Fibroblast of the conjunctiva (primary cell): Measurements from ENCODE around the gene BTBD18.
"Not testable (repeated sequence)": the region's sequence is repeated elsewhere in the genome, so short reads cannot be mapped to it uniquely, and the experiment has no call there.

Experiments used
- DNase-seq: peaks from one replicate; pipeline ENCODE4 v3.0.0-alpha.2; 2010; ENCODE audit warnings: low read depth

The BTBD18 gene

DNA sequence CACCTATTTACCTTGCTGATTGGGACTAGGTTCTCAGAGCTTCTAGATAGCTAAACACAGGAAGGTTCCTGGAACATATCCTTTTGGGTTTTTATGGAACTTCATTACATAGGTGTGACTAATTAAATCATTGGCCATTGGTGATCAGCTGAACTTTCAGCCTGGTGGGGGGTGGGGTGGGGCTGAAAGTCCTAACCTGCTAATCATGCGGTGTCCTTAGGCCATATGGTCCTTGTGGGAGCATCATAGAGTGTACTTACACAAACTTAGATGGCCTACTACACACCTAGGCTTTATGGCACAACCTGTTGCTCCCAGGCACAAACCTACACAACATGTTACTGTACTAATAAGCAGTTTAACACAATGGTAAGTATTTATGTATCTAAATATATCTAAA is 19.0 kb downstream of the BTBD18 start:
- DNase-seq: no peak

DNA sequence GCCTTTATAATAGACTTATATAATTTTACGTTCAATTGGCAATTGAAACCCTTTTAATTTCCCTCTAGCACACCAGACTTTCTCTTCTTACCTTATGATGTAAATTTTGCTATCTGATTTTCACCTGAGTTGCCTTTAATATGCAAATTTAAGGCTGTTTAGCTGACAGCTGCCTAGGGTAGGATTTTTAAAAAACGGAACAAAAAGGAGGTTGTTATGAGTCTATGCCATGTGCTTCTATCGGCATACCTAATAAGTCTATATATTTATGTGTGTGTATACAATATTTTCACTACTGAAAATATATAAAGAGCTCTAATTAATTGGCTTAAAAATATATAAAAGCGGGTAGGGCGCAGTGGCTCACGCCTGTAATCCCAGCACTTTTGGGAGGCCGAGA is 22.1 kb downstream of the BTBD18 start:
- no peak for DNase-seq

DNA sequence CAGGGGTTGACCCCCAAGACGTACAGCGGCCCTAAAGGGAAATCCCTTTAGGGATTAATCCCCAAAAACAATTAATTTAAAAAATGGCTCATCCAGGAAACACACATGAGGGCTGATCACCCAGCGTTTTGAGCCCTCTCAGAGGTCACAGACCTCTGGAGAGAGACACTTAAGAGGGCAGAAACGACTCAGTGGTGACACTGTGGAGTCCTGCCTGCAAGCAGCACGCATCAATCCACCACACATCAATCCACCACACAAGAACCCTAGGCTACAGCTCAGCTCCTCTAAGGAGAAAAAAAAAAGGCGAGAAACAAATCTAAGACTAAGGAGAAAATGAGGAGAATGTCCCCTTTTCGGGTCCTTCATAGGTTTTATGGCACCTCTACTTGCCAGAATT is 22.8 kb downstream of the BTBD18 start:
- no peak for DNase-seq

DNA sequence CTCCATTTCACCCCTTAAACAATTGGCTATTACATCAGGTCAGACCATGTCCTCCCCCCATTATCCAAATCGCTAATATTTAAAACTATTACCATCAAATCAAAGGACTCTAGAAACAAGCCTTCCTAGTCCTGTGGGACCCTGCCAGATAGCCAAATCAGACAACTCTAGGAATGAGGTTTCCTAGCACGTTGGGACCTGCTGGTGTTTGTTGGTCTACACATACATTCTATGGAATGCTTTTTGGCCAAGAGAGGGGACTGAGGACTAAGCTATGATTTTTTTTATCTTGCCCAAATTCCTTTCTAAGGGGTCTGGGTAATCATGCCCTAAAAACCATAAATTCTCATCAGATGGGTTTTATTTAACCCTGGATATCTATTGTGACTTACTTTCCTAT is 24.4 kb downstream of the BTBD18 start:
- DNase-seq: no peak

DNA sequence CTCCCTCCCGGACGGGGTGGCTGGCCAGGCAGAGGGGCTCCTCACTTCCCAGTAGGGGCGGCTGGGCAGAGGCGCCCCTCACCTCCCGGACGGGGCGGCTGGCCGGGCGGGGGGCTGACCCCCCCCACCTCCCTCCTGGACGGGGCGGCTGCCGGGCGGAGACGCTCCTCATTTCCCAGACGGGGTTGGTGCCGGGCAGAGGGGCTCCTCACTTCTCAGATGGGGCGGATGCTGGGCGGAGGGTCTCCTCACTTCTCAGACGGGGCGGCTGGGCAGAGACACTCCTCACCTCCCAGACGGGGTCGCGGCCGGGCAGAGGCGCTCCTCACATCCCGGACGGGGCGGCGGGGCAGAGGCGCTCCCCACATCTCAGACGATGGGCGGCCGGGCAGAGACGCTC is 34.9 kb downstream of the BTBD18 start:
- DNase-seq: not testable (repeated sequence)

DNA sequence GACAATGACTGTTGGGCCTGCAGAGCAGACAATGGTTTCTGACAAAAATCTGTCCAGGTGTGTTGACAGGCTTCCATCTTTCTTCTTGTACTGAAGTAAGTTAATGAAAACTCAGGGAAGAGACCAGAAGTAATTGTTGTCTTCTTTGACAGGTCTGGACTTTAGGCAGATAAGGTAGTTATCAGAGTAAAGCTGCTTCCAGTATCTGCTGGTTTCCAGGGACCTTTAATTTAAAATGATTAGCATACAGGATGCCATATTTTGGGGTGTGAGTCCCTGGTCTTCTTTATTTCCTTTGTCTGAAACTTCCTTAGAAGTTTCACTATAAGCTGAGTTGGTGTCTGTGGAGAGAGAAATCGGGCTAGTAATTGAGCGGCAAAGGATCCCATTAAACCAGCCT is 37.8 kb downstream of the BTBD18 start:
- DNase-seq: no peak

DNA sequence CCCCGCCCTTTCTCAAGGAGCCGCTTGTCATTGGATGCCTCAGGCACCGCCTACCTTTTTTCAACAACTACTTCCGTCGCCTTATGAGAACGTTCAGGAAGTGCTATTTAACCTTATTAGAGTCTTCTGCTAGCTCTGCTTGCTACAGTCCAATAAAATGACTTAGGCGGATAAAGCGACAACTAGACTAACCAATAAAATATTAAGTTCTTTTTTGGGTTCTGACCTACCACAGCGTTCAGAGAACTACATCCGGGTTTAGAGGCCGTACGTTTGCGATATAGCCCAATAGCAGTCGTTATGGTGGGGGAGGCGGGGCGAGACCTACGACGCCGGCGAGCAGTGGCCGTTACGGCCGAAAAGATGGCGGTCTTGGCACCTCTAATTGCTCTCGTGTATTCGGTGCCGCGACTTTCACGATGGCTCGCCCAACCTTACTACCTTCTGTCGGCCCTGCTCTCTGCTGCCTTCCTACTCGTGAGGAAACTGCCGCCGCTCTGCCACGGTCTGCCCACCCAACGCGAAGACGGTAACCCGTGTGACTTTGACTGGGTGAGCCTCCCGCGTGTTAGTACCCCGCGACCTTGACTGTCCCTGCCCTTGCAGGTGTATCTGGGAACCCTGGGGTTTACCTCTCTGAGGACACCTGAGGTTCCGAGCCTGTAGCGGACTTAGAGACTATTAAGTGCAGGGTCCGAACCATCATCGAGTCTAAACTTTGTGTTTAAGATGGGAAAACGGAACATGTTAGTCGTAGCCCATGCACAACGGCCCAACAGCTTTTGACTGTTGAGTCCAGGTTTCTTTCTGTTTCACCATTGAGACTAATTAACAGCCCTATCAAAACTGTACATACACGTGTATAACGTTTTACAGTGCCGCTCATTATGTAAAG is 39.1 kb downstream of the BTBD18 start, which contains the start of gene TMX2:
Gene TMX2, plus strand, starts transcription at position 338 of the 895 bp plus-strand sequence. Its CDS starts 26 bp downstream, at position 364.
- peak; percentile 99 for DNase-seq

DNA sequence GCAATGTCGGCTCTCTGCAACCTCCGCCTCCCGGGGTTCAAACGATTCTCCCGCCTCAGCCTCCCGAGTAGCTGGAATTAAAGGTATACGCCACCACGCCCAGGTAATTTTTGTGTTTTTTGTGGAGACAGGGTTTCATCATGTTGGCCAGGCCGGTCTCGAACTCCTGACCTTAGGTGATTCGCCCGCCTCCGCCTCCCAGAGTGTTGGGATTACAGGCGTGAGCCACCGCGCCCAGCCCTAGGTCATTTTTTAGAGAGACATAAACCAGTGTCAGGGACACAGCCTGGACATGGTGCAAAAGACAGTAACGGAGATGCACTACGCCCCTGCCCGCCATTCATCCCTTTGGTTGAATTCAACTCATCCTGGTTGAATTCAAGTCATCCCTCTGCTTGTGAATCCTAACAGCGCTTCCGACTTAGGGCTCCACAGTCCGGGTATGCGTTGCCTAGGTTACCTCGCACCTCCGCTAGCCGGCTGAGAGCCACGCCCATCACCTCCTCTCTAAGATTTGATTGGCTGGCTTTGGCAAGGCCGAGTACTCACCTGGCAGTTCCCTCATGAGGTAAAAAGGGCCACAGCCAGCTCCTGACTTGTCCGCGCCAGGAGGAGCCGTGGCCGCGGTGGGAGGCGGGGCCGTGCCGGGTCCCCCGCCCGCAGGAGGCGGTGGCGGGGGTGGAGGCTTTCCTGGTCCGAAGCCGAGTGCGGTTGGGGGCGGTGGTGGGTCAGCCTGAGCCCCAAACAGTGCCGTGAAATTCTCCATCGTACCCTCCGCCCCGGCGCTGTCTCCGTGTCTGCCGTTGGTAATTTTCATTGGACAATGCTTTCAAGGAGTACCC is 40.0 kb downstream of the BTBD18 start, which contains the start of gene MED19:
Gene MED19, minus strand, starts transcription at position 802 of the 842 bp plus-strand sequence. Its CDS starts 36 bp downstream, at position 766.
- DNase-seq: peak; percentile 39

DNA sequence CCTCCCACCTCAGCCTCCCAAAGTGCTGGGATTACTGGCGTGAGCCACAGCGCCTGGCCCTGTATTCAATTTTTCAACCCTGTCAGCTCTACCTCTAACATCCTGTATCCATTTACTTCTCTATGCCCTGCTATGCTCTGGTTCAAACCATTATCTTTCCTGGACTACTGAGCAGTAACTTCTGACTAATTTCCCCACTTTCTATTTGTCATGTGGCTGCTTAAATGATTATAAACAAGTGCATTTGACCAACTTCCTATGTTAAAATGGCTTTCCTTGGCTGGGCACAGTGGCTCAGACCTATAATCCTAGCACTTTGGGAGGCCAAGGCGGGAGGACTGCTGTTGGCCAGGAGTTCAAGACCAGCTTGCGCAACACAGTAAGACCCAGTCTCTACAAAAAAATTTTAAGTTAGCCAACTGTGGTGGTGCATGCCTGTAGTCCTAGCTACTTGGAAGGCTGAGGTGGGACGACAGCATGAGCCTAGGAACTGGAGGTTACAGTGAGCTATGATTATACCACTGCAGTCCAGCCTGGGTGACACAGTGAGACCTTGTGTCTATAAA is 41.7 kb downstream of the BTBD18 start:
- no peak for DNase-seq

DNA sequence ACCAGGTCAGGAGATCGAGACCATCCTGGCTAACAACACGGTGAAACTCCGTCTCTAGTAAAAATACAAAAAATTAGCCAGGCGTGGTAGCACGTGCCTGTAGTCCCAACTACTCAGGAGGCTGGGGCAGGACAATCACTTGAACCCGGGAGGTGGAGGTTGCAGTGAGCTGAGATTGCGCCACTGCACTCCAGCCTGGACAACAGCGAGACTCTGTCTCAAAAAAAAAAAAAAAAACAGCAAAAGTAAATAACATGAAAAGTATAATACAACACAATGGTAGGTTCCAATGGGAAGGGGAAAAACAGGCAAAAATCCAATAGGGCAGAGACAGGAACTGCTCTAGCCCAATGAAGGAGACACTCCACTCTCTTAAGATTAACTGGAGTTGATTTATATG is 46.2 kb downstream of the BTBD18 start:
- DNase-seq: not testable (repeated sequence)

DNA sequence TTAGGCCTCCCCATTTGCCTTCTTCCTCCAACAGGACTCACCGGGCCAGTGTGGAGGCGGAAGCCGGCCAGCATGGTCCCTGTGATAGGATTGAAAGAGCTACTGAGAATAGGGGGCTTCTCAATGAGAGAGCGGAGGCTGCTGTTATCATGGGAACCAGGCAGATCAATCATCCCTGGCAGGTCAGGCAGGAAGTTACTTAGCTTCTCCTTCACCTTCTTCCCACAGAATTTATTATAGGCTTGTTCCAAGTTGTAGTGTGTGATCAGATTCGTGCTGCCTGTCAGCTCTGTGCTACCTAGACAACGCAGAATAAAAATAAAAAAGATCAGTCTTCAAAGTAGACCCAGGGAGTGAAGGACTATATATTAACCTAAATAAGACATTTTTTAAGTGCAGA is 46.7 kb downstream of the BTBD18 start:
- DNase-seq: no peak

DNA sequence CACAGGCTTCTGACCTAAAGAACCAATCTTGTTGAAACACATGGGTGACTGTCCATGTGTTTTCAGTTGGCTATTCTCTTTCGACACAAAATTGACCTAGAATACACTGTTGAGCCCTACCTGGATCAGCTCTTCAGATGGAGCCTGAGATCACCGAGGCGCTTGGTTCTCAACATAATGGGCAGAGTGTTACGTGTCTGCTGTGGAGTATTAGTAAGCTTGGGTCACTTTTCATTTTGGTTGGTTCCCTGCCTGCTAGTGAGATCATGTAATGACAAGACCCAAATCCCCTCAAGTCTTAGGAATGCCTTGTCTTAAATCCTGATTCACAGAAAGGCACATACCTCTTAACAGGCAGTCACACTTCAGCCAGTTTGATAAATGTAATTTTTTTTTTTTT is 48.3 kb downstream of the BTBD18 start:
- DNase-seq: no peak

DNA sequence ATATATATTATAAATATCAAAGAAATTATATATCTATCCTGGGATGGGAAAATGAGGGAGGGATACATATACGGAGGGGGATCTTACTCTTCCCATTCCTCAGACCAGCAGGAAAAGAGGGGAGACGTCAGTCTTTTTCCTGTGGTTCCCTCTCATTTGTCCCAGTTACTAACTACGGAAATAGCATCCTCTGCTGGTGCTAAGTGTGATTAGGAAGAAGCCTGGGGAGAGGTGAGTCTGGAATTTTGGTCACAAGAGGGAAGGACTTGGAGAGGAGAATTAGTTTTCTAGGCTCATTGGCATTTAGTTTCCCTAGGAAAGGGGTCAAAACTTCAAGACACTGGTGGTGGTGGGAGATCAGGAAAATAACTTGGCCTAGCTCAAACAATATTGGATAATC is 51.2 kb downstream of the BTBD18 start:
- DNase-seq: no peak

DNA sequence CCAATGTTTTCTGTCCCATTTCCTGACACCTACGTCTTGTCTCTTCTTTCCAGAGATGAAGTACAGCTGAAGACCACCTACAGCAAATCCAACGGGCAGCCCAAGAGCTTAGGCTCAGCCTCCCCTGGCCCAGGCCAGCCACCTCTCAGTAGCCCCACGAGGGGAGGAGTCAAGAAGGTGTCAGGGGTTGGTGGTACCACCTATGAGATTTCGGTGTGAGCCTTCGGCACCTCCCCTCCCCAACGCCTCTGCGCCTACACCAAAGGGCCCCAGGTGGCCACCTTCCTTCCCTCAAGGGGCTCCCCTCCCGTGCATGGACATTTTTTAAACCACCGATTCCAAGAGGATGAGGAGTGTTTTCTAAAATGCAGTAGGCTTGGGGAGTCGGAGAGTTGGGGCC is 51.8 kb downstream of the BTBD18 start:
- no peak for DNase-seq

DNA sequence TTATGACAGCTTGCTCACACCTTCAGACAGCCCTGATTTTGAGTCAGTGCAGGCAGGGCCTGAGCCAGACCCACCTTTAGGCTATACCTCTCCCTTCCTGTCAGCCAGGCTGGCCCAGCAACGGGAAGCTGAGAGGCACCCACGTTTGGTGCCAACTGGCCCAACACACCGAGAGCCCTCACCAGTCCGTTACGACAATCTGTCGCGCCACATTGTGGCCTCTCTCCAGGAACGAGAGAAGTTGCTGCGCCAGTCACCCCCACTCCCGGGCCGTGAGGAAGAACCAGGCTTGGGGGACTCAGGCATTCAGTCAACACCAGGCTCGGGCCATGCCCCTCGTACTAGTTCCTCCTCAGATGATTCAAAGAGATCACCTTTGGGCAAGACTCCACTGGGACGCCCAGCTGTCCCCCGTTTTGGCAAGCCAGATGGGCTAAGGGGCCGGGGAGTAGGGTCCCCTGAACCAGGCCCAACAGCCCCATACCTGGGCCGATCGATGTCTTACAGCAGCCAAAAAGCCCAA is 52.7 kb downstream of the BTBD18 start:
- no peak for DNase-seq
